Aortic smooth muscle cell (primary cell): ENCODE results near the gene ZNF85. TPM values are rescaled to one million over a fixed set of nuclear protein-coding genes. Genes with fewer than 3 reads are reported as not detected.

Experiments
- total RNA-seq: library from RNA; depleted of rRNA; stranded (reverse); fragments of >200 nt; gene quantifications from 2 replicates; pipeline ENCODE4 v1.2.3, GENCODE V29; 2014

ZNF85 gene
- total RNA-seq: 6.9 and 7.1 TPM in 2 replicates

DNA sequence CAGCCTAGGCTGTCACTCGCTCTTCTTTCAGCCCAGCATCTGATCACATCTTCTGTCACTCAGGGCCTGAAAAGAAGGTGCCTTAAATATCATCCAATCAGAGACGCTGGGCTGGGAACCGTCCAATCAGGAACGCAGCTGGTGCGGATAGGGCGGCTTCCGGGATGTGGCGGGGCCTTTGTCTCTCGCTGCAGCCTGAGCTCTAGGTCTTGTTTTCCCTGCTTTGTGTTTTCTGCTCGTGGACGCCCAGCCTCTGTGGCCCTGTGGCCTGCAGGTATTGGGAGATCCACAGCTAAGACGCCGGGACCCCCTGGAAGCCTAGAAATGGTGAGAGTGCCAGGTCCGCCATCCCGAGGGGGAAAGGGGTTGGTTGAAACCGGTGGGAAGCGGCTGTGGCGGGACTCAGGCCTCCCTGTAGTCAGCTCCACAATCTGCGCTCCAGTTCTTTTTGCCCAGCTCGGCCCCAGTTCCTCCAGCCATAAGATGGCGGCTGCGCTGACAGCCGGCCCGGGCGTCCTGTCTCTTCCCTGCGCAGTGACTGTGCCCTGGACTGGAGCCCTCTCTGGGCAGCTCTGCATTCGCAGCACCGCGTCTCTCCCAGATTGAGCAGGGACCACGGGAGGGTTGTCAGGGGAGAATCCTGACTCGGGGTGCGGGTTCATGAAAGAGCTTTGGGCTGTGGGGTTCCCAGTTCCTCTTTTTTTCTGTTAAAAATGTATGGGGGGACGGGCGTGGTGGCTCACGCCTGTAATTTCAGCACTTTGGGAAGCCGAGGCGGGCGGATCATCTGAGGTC is at the start of gene ZNF85:
TSS of gene ZNF85 (plus strand) at position 175 of the 795 bp plus-strand sequence. CDS start at position 325, 150 bp downstream.

Other genes starting within 250 kb of the ZNF85 start
- gene ZNF66, start 146.9 kb upstream of the ZNF85 start, total RNA-seq: 1.2 and 2.0 TPM in 2 replicates
- gene ZNF430, start 97.4 kb downstream of the ZNF85 start, total RNA-seq: 4.5 and 4.9 TPM in 2 replicates
- 4.1 and 4.9 TPM in 2 replicates for gene ZNF714, start 159.0 kb downstream of the ZNF85 start, total RNA-seq
- 2.8 and 4.9 TPM in 2 replicates for gene ZNF431, start 218.8 kb downstream of the ZNF85 start, total RNA-seq